Measurements from ENCODE around the gene CDHR2.

The CDHR2 gene

GRCh38 chr5:176533894-176534611 lies 15.1 kb upstream of the CDHR2 start:
- Histone ChIP-seq H3K23ac (ENCODE audit: low read length) (no peak overlapping the region), H3K27ac (ENCODE audit: low read depth, low read length) (no peak overlapping the region), H3K56ac (ENCODE audit: low read length) (peak overlapping the region; percentile 40), H2BK120ac (ENCODE audit: low read depth, low read length) (no peak overlapping the region), H2BK15ac (replicated peaks; ENCODE audit: low read depth) (no peak overlapping the region), H3K79me1 (ENCODE audit: low read length) (peaks cover 8% of the 10 kb centered on the region), H3K36me3 (ENCODE audit: control insufficient read depth, insufficient read depth, low read length) (peaks cover 12% of the 10 kb centered on the region), H4K8ac (ENCODE audit: low read depth, low read length) (no peak overlapping the region), H3K4ac (ENCODE audit: low read depth, low read length) (no peak overlapping the region), H3K27me3 (ENCODE audit: insufficient read depth, low read length, poor library complexity) (no peaks in the 10 kb centered on the region), H3K4me3 (ENCODE audit: low read length) (no peak overlapping the region), H3K79me2 (ENCODE audit: control insufficient read depth, insufficient read depth, low read length) (peaks cover 43% of the 10 kb centered on the region), H2BK5ac (ENCODE audit: low read length) (no peak overlapping the region), H3K18ac (ENCODE audit: low read length) (no peak overlapping the region), H4K5ac (ENCODE audit: low read length) (no peak overlapping the region), H3K9ac (ENCODE audit: low read length) (peak overlapping the region; percentile 1), H2AK5ac (ENCODE audit: low read length) (no peak overlapping the region), H3K4me2 (ENCODE audit: low read length) (peak overlapping the region; percentile 16), H3K4me1 (ENCODE audit: control insufficient read depth, low read depth, low read length) (peaks cover 5% of the 10 kb centered on the region)
- no CpG with 5 or more reads among the region's 10 CpGs for WGBS (ENCODE audit: extremely low coverage, insufficient coverage, low lambda C conversion rate)
- no peak for DNase-seq

DNA sequence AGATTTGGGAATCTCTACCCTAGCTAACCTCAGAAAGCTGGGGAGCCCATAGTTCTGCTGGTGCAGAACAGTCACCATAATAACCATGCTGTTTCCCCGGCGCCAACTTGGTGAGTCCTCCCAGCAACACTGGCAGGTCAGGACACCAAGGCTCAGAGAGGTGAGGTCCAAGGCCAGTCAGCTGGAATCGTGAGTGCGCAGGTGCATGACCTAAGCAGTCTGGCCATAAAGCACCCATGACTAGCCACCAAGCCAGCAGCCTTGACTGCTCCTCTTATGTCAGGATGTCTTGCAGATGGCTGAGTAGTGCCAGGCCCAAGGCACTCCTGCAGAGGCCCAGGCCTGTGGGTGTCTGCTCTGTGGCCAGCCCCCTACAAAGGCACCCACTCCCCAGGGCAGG lies 14.5 kb upstream of the CDHR2 start:
- Histone ChIP-seq H3K9ac (ENCODE audit: low read length) (peak overlapping the region; percentile 25), H2BK5ac (ENCODE audit: low read length) (no peak overlapping the region), H2BK15ac (replicated peaks; ENCODE audit: low read depth) (no peak overlapping the region), H3K36me3 (ENCODE audit: control insufficient read depth, insufficient read depth, low read length) (peaks cover 8% of the 10 kb centered on the region), H2AK5ac (ENCODE audit: low read length) (no peak overlapping the region), H3K56ac (ENCODE audit: low read length) (peak overlapping the region; percentile 40), H3K23ac (ENCODE audit: low read length) (no peak overlapping the region), H3K18ac (ENCODE audit: low read length) (no peak overlapping the region), H3K4me3 (ENCODE audit: low read length) (no peak overlapping the region), H3K27ac (ENCODE audit: low read depth, low read length) (no peak overlapping the region), H3K4me1 (ENCODE audit: control insufficient read depth, low read depth, low read length) (peaks cover 5% of the 10 kb centered on the region), H3K4ac (ENCODE audit: low read depth, low read length) (no peak overlapping the region), H3K79me1 (ENCODE audit: low read length) (peaks cover 8% of the 10 kb centered on the region), H3K79me2 (ENCODE audit: control insufficient read depth, insufficient read depth, low read length) (peaks cover 43% of the 10 kb centered on the region), H3K4me2 (ENCODE audit: low read length) (peak overlapping the region; percentile 64), H3K27me3 (ENCODE audit: insufficient read depth, low read length, poor library complexity) (no peaks in the 10 kb centered on the region), H4K8ac (ENCODE audit: low read depth, low read length) (no peak overlapping the region), H2BK120ac (ENCODE audit: low read depth, low read length) (no peak overlapping the region), H4K5ac (ENCODE audit: low read length) (no peak overlapping the region)
- WGBS (ENCODE audit: extremely low coverage, insufficient coverage, low lambda C conversion rate) = no CpG with 5 or more reads among the region's 4 CpGs
- no peak for DNase-seq

DNA sequence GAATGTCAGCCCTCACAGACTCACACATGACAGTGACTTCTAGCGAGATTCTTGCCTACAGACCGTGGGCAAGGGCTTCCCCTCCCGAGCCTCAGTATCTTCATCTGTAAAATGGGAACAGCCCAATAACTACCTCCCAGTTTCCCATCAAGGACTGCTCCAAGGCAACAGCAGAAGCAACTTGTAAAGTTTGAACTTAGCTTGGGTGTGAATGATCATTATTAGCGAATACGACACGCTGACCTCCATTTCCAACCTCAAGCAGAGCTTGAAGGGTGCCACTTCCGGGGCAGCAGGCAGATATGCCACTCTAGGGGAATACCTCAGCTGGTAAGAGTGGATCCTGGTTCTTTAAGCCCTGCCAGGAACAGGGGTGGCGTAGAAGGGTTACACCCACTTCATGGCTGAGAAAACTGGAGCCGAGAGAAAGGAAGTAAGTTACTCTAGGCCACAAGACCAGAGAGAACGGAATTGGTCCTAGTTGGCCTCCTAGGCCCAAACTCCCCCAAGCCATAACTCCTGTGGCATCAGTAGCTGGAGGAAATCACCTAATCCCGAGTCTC lies 14.0 kb upstream of the CDHR2 start:
- peak; percentile 38 for DNase-seq
- Histone ChIP-seq H3K36me3 (ENCODE audit: control insufficient read depth, insufficient read depth, low read length) (peaks cover 8% of the 10 kb centered on the region), H3K27ac (ENCODE audit: low read depth, low read length) (no peak overlapping the region), H4K5ac (ENCODE audit: low read length) (no peak overlapping the region), H2BK5ac (ENCODE audit: low read length) (no peak overlapping the region), H4K8ac (ENCODE audit: low read depth, low read length) (no peak overlapping the region), H3K4me1 (ENCODE audit: control insufficient read depth, low read depth, low read length) (peaks cover 7% of the 10 kb centered on the region), H3K9ac (ENCODE audit: low read length) (peak overlapping the region; percentile 100), H3K27me3 (ENCODE audit: insufficient read depth, low read length, poor library complexity) (no peaks in the 10 kb centered on the region), H3K79me1 (ENCODE audit: low read length) (peaks cover 8% of the 10 kb centered on the region), H3K79me2 (ENCODE audit: control insufficient read depth, insufficient read depth, low read length) (peaks cover 43% of the 10 kb centered on the region), H3K56ac (ENCODE audit: low read length) (peak overlapping the region; percentile 100), H3K4me2 (ENCODE audit: low read length) (peak overlapping the region; percentile 64), H3K4ac (ENCODE audit: low read depth, low read length) (no peak overlapping the region), H2AK5ac (ENCODE audit: low read length) (no peak overlapping the region), H3K4me3 (ENCODE audit: low read length) (peak overlapping the region; percentile 98), H2BK15ac (replicated peaks; ENCODE audit: low read depth) (no peak overlapping the region), H3K18ac (ENCODE audit: low read length) (no peak overlapping the region), H2BK120ac (ENCODE audit: low read depth, low read length) (no peak overlapping the region), H3K23ac (ENCODE audit: low read length) (no peak overlapping the region)
- no CpG with 5 or more reads among the region's 11 CpGs for WGBS (ENCODE audit: extremely low coverage, insufficient coverage, low lambda C conversion rate)

DNA sequence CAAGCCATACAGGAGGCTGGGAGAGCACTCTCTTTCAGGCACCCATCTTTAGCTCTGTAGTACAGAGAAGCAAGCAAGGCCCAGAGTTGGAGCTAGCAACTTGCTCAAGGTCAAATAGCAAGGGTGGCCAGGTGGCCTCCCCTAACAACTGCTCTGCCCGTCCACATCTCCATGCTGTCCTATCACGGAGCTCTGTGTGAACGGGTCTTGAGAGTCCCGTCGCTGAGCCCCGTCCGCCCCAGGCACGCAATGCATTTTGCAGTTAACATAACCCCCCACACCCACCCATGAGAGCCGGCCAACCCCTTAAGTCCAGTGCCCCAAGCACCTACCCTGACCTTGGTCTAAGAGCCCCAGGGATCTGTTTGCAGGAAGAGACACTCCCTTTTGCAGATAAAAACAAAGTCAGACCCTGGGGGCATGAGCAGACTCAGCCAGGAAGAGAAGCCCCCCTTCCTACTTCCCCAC lies 13.4 kb upstream of the CDHR2 start:
- no peak for DNase-seq
- Histone ChIP-seq H3K4me3 (ENCODE audit: low read length) (peak overlapping the region; percentile 98), H4K8ac (ENCODE audit: low read depth, low read length) (peak overlapping the region; percentile 70), H3K23ac (ENCODE audit: low read length) (peak overlapping the region; percentile 92), H3K4me1 (ENCODE audit: control insufficient read depth, low read depth, low read length) (peaks cover 7% of the 10 kb centered on the region), H2BK120ac (ENCODE audit: low read depth, low read length) (no peak overlapping the region), H3K4me2 (ENCODE audit: low read length) (peak overlapping the region; percentile 64), H3K18ac (ENCODE audit: low read length) (peak overlapping the region; percentile 99), H3K9ac (ENCODE audit: low read length) (peak overlapping the region; percentile 100), H3K27me3 (ENCODE audit: insufficient read depth, low read length, poor library complexity) (no peaks in the 10 kb centered on the region), H3K56ac (ENCODE audit: low read length) (peak overlapping the region; percentile 100), H3K79me1 (ENCODE audit: low read length) (peaks cover 8% of the 10 kb centered on the region), H2BK5ac (ENCODE audit: low read length) (peak overlapping the region; percentile 81), H3K27ac (ENCODE audit: low read depth, low read length) (peak overlapping the region; percentile 97), H4K5ac (ENCODE audit: low read length) (peak overlapping the region; percentile 94), H2BK15ac (replicated peaks; ENCODE audit: low read depth) (no peak overlapping the region), H3K4ac (ENCODE audit: low read depth, low read length) (peak overlapping the region; percentile 97), H2AK5ac (ENCODE audit: low read length) (peak overlapping the region; percentile 97), H3K79me2 (ENCODE audit: control insufficient read depth, insufficient read depth, low read length) (peaks cover 43% of the 10 kb centered on the region), H3K36me3 (ENCODE audit: control insufficient read depth, insufficient read depth, low read length) (peaks cover 8% of the 10 kb centered on the region)
- WGBS (ENCODE audit: extremely low coverage, insufficient coverage, low lambda C conversion rate) = no CpG with 5 or more reads among the region's 9 CpGs

- Histone ChIP-seq H4K8ac (ENCODE audit: low read depth, low read length) (peak overlapping the region; percentile 70), H3K4me2 (ENCODE audit: low read length) (peak overlapping the region; percentile 64), H3K79me1 (ENCODE audit: low read length) (peaks cover 4% of the 10 kb centered on the region), H4K5ac (ENCODE audit: low read length) (peak overlapping the region; percentile 94), H3K18ac (ENCODE audit: low read length) (peak overlapping the region; percentile 99), H2AK5ac (ENCODE audit: low read length) (peak overlapping the region; percentile 97), H2BK15ac (replicated peaks; ENCODE audit: low read depth) (no peak overlapping the region), H3K36me3 (ENCODE audit: control insufficient read depth, insufficient read depth, low read length) (peaks cover 3% of the 10 kb centered on the region), H3K27ac (ENCODE audit: low read depth, low read length) (peak overlapping the region; percentile 97), H3K4ac (ENCODE audit: low read depth, low read length) (peak overlapping the region; percentile 97), H2BK5ac (ENCODE audit: low read length) (peak overlapping the region; percentile 81), H3K23ac (ENCODE audit: low read length) (peak overlapping the region; percentile 92), H3K9ac (ENCODE audit: low read length) (peak overlapping the region; percentile 100), H3K27me3 (ENCODE audit: insufficient read depth, low read length, poor library complexity) (no peaks in the 10 kb centered on the region), H3K4me1 (ENCODE audit: control insufficient read depth, low read depth, low read length) (peaks cover 9% of the 10 kb centered on the region), H3K4me3 (ENCODE audit: low read length) (peak overlapping the region; percentile 98), H3K79me2 (ENCODE audit: control insufficient read depth, insufficient read depth, low read length) (peaks cover 42% of the 10 kb centered on the region), H3K56ac (ENCODE audit: low read length) (peak overlapping the region; percentile 100), H2BK120ac (ENCODE audit: low read depth, low read length) (peak overlapping the region; percentile 88)
- DNase-seq = peak; percentile 91
- no CpG with 5 or more reads among the region's 43 CpGs for WGBS (ENCODE audit: extremely low coverage, insufficient coverage, low lambda C conversion rate)
Observed at GRCh38 chr5:176536132-176536901, 12.8 kb upstream of the CDHR2 start.

All from mesendoderm (in vitro differentiated cells).